ENCODE results near the gene CADPS2.

Gene CADPS2

GRCh38 chr7:122886357-122887081 is at the start of gene CADPS2:
TSS of gene CADPS2 (minus strand) at chr7:122886460. CDS start at chr7:122886337, 123 bp downstream.
- FAIRE-seq (no peak), DNase-seq (ENCODE audit: low spot score) (peak; percentile 83)

GRCh38 chr7:122935620-122936019 is 49.4 kb upstream of the CADPS2 start:
- DNase-seq (ENCODE audit: low spot score) (no peak), FAIRE-seq (no peak)

- DNase-seq (ENCODE audit: low spot score), result no peak
- FAIRE-seq, result no peak
Measured at GRCh38 chr7:122919643-122920181, 33.5 kb upstream of the CADPS2 start.

- FAIRE-seq, result no peak
Measured at GRCh38 chr7:122914812-122915211, 28.6 kb upstream of the CADPS2 start.

GRCh38 chr7:122913608-122914007 is 27.3 kb upstream of the CADPS2 start:
- DNase-seq (ENCODE audit: low spot score) (no peak), FAIRE-seq (no peak)

More at GRCh38 chr7:122914812-122915211, 28.6 kb upstream of the CADPS2 start:
- no peak for DNase-seq (ENCODE audit: low spot score)

- DNase-seq (ENCODE audit: low spot score) (no peak), FAIRE-seq (no peak)
Measured at GRCh38 chr7:122902751-122903495, 16.7 kb upstream of the CADPS2 start.

GRCh38 chr7:122901250-122901649 is 15.0 kb upstream of the CADPS2 start:
- DNase-seq (ENCODE audit: low spot score), result no peak
- FAIRE-seq, result no peak

GRCh38 chr7:122896509-122896908 is 10.2 kb upstream of the CADPS2 start:
- DNase-seq (ENCODE audit: low spot score) (no peak), FAIRE-seq (no peak)

- DNase-seq (ENCODE audit: low spot score), result no peak
Measured at GRCh38 chr7:122893486-122893885, 7.2 kb upstream of the CADPS2 start.

GRCh38 chr7:122889116-122889515 is 2.9 kb upstream of the CADPS2 start:
- DNase-seq (ENCODE audit: low spot score) (no peak), FAIRE-seq (no peak)

More at GRCh38 chr7:122893486-122893885, 7.2 kb upstream of the CADPS2 start:
- no peak for FAIRE-seq

- FAIRE-seq (no peak), DNase-seq (ENCODE audit: low spot score) (no peak)
Measured at GRCh38 chr7:122887848-122888247, 1.6 kb upstream of the CADPS2 start.

- FAIRE-seq, result no peak
- DNase-seq (ENCODE audit: low spot score), result peak; percentile 46
Measured at GRCh38 chr7:122887198-122887597, 938 bp upstream of the CADPS2 start.

GRCh38 chr7:122885583-122886356 is 490 bp downstream of the CADPS2 start:
- DNase-seq (ENCODE audit: low spot score) (peak; percentile 50), FAIRE-seq (no peak)

- no peak for DNase-seq (ENCODE audit: low spot score)
- no peak for FAIRE-seq
Measured at GRCh38 chr7:122884186-122884585, 2.1 kb downstream of the CADPS2 start.

- DNase-seq (ENCODE audit: low spot score) (no peak), FAIRE-seq (no peak)
Measured at GRCh38 chr7:122883049-122883680, 3.1 kb downstream of the CADPS2 start.

- FAIRE-seq (no peak), DNase-seq (ENCODE audit: low spot score) (no peak)
Measured at GRCh38 chr7:122881324-122881723, 4.9 kb downstream of the CADPS2 start.

GRCh38 chr7:122869260-122869659 is 17.0 kb downstream of the CADPS2 start:
- no peak for FAIRE-seq
- no peak for DNase-seq (ENCODE audit: low spot score)

- FAIRE-seq (no peak), DNase-seq (ENCODE audit: low spot score) (no peak)
Measured at GRCh38 chr7:122867471-122867980, 18.7 kb downstream of the CADPS2 start.

GRCh38 chr7:122864838-122865237 is 21.4 kb downstream of the CADPS2 start:
- DNase-seq (ENCODE audit: low spot score) (no peak), FAIRE-seq (no peak)

- no peak for DNase-seq (ENCODE audit: low spot score)
- FAIRE-seq, result no peak
Measured at GRCh38 chr7:122864016-122864415, 22.2 kb downstream of the CADPS2 start.

GRCh38 chr7:122858320-122858719 is 27.9 kb downstream of the CADPS2 start:
- no peak for DNase-seq (ENCODE audit: low spot score)
- no peak for FAIRE-seq
